Naive thymus-derived CD4-positive, alpha-beta T cell (primary cell): Measurements from ENCODE around the gene FXN. TPM values are rescaled to one million over a fixed set of nuclear protein-coding genes. Genes with fewer than 3 reads are reported as not detected.
"Not testable (repeated sequence)": the region's sequence is repeated elsewhere in the genome, so short reads cannot be mapped to it uniquely, and the experiment has no call there.

ENCODE experiments used
- ATAC-seq: fragments of 150-1000 bp; cut with Tn5 transposase; 2 replicates; pipeline ENCODE4 v1.10.0; 2021; ENCODE audit warnings: mild to moderate bottlenecking, moderate library complexity
- CTCF ChIA-PET: fragments of 350-600 bp; sonication (Branson Sonifier 250); formaldehyde crosslinking; loops from one replicate; lab custom pipeline; 2021; ENCODE audit warnings: antibody characterized with exemption; lab: Charles Lee
- POLR2A ChIA-PET: fragments of 350-600 bp; sonication (Branson Sonifier 250); formaldehyde crosslinking; loops from one replicate; lab custom pipeline; 2021; ENCODE audit warnings: antibody characterized with exemption, inconsistent platforms; lab: Charles Lee
- DNase-seq, 9 donors: peaks; one replicate each; pipeline versions ENCODE4 v3.0.0 to v3.0.0-alpha.2; 2020 to 2022; ENCODE audit warnings: mixed read lengths in 1 of 9
- H3K27ac ChIP-seq: one replicate; pipeline ENCODE4 v1.7.0; 2013; ENCODE audit warnings: mild to moderate bottlenecking, low read depth, low read length, moderate library complexity
- H3K27me3 ChIP-seq, 2 donors: one replicate each; pipeline ENCODE4 v1.7.0; 2013; ENCODE audit warnings: low read length in 2 of 2, mild to moderate bottlenecking in 2 of 2, moderate library complexity in 2 of 2; ENCODE audit not compliant: control insufficient read depth in 2 of 2, insufficient read depth in 2 of 2
- H3K36me3 ChIP-seq, 3 experiments: 1 replicate in 2 of 3; 2 replicates in 1 of 3; pipeline ENCODE4 v1.7.0; 2013; ENCODE audit warnings: low read length in 3 of 3, mild to moderate bottlenecking in 3 of 3, moderate library complexity in 1 of 3; ENCODE audit not compliant: insufficient read depth in 3 of 3, control insufficient read depth in 2 of 3
- H3K4me1 ChIP-seq, 2 donors: one replicate each; pipeline ENCODE4 v1.7.0; 2013; ENCODE audit warnings: low read length in 2 of 2, mild to moderate bottlenecking in 2 of 2, moderate library complexity in 1 of 2; ENCODE audit not compliant: control insufficient read depth in 2 of 2, insufficient read depth in 2 of 2
- H3K4me3 ChIP-seq: 2 replicates; pipeline ENCODE4 v1.7.0; 2013; ENCODE audit warnings: mild to moderate bottlenecking, low read length
- H3K9me3 ChIP-seq, 3 experiments: 1 replicate in 2 of 3; 2 replicates in 1 of 3; pipeline ENCODE4 v1.7.0; 2013; ENCODE audit warnings: low read length in 3 of 3; ENCODE audit not compliant: control insufficient read depth in 2 of 3
- H3K27ac Mint-ChIP-seq, 9 donors: one replicate each; pipeline ENCODE4 v1.8.0; 2020 to 2022; ENCODE audit warnings: mixed read lengths in 9 of 9, mild to moderate bottlenecking in 8 of 9, moderate library complexity in 5 of 9, inconsistent platforms in 2 of 9
- H3K27me3 Mint-ChIP-seq, 5 donors: one replicate each; pipeline ENCODE4 v1.8.0; 2021 to 2022; ENCODE audit warnings: mixed read lengths in 5 of 5, mild to moderate bottlenecking in 1 of 5
- H3K36me3 Mint-ChIP-seq, 5 donors: one replicate each; pipeline ENCODE4 v1.8.0; 2020 to 2022; ENCODE audit warnings: mixed read lengths in 5 of 5, mild to moderate bottlenecking in 3 of 5, inconsistent platforms in 1 of 5
- H3K4me1 Mint-ChIP-seq, 7 donors: one replicate each; pipeline ENCODE4 v1.8.0; 2020 to 2022; ENCODE audit warnings: mixed read lengths in 7 of 7, mild to moderate bottlenecking in 3 of 7, inconsistent platforms in 1 of 7
- H3K4me3 Mint-ChIP-seq, 10 donors: one replicate each; pipeline ENCODE4 v1.8.0; 2020 to 2022; ENCODE audit warnings: mild to moderate bottlenecking in 10 of 10, mixed read lengths in 10 of 10, moderate library complexity in 6 of 10, inconsistent platforms in 2 of 10
- H3K9me3 Mint-ChIP-seq, 11 donors: one replicate each; pipeline ENCODE4 v1.8.0; 2020 to 2022; ENCODE audit warnings: mixed read lengths in 11 of 11, mild to moderate bottlenecking in 4 of 11, inconsistent platforms in 1 of 11, moderate library complexity in 1 of 11
- intact Hi-C, 2 donors: fragments of 100-400 bp; cut with micrococcal nuclease; formaldehyde crosslinking; loops; one replicate each; pipeline ENCODE4 v1.15.1; 2023
- polyA plus RNA-seq, 2 donors: library from polyadenylated mRNA; unstranded; fragments of 300-500 nt; fragmentation: Illumina TruSeq; gene quantifications; one replicate each; pipeline ENCODE4 v1.2.3, GENCODE V29; 2021
- total RNA-seq, 6 experiments: library from RNA in 5 of 6; stranded (reverse) in 5 of 6; gene quantifications; 1 replicate in 5 of 6; 2 replicates in 1 of 6; pipeline ENCODE4 v1.2.3 and lab custom pipeline; 2021 to 2026

Gene FXN
- total and polyA plus RNA-seq, 7 experiments from 2014 or later: 16.7 to 84.7 (median 20.0) TPM

DNA sequence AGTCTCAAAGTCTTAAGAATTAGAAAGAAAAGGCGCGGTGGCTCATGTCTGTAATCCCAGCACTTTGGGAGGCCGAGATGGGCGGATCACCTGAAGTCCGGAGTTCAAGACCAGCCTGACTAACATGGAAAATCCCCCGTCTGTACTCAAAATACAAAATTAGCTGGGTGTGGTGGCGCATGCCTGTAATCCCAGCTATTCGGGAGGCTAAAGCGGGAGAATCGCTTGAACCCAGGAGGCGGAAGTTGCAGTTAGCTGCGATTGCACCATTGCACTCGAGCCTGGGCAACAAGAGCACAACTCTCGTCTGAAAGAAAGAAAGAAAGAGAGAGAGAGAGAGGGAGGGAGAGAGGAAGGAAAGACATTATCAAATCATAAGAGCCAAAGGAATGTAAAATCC, 73.2 kb downstream of the FXN start:
- H3K27me3 ChIP-seq, POLR2A ChIA-PET, CTCF ChIA-PET: not testable (repeated sequence)

DNA sequence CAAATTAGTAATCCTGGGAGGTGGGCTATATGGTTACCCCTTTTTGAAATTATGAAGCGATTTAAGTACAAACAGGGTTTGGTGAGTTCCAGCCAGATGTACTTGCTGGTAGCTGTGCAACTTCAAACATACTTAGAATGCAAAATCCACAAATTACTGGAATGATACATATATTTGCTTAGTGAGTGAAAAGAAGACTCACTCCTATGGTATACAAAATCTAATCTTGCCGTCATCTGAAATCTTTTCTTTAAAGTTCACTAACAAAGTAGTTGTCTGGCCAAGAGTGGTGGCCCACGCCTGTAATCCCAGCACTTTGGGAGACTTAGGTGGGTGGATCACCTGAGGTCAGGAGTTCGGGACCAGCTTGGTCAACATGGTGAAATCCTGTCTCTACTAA, 73.6 kb downstream of the FXN start:
- H3K4me3 Mint-ChIP-seq: no peak overlapping the region
- no peaks in the 10 kb centered on the region for H3K4me1 Mint-ChIP-seq

More for the DNA sequence above, 73.2 kb downstream of the FXN start:
- H3K36me3 ChIP-seq, intact Hi-C loops, H3K27ac Mint-ChIP-seq, H3K9me3 ChIP-seq, H3K9me3 Mint-ChIP-seq, H3K27ac ChIP-seq, H3K4me1 Mint-ChIP-seq, H3K27me3 Mint-ChIP-seq, ATAC-seq, H3K4me3 Mint-ChIP-seq, H3K4me1 ChIP-seq, H3K4me3 ChIP-seq, H3K36me3 Mint-ChIP-seq, DNase-seq: not testable (repeated sequence)

DNA sequence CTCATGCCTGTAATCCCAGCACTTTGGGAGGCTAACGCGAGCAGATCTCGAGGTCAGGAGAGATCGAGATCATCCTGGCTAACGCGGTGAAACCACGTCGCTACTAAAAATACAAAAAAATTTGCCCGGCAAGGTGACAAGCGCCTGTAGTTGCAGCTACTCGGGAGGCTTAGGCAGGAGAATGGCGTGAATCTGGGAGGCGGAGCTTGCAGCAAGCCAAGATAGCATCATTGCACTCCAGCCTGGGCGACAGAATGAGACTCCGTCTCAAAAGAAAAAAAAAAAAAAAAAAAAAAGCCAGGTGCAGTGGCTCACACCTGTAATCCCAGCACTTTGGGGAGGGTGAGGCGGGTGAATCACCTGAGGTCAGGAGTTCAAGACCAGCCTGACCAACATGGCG, 77.1 kb downstream of the FXN start:
- not testable (repeated sequence) for H3K9me3 Mint-ChIP-seq, ATAC-seq, H3K4me1 Mint-ChIP-seq

More for the DNA sequence above, 73.6 kb downstream of the FXN start:
- Histone ChIP-seq H3K9me3 (no peaks in the 10 kb centered on the region), H3K36me3 (no peaks in the 10 kb centered on the region), H3K4me1 (no peaks in the 10 kb centered on the region), H3K27ac (no peak overlapping the region), H3K27me3 (no peaks in the 10 kb centered on the region), H3K4me3 (no peak overlapping the region)
- Mint-ChIP-seq H3K36me3 (peaks cover 0 to 9% (median 0%) of the 10 kb centered on the region in 5 donors), H3K9me3 (peaks cover 0 to 2% (median 0%) of the 10 kb centered on the region in 11 donors), H3K27me3 (no peaks in the 10 kb centered on the region), H3K27ac (no peak overlapping the region)
- ATAC-seq (no peak), DNase-seq (no peak)
- ChIA-PET POLR2A (no interaction called here), CTCF (no interaction called here)
- intact Hi-C loops: no loop called here

DNA sequence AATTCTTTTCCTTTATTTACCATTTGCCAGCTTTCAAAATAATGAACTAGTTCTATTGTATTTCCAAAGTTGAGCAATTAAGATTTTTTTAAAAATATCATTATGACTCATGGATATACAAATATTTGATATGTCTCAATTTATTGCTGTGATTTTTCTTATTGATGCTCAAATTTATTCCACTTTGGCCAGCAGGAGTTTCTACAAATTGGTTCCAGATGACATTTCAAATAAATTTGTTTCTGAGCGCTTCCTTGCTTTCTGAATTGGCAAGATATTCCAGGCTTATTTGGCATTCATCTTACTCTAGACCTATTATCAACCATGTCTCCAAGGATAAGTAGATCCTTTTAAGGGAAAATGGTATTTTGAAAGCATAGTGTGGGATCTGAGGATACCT, 80.1 kb downstream of the FXN start:
- CTCF ChIA-PET: no interaction called here
- intact Hi-C loops: no loop called here
- Histone ChIP-seq H3K9me3 (no peaks in the 10 kb centered on the region), H3K27me3 (no peaks in the 10 kb centered on the region), H3K4me3 (no peak overlapping the region), H3K36me3 (no peaks in the 10 kb centered on the region), H3K4me1 (peaks cover 0 to 3% of the 10 kb centered on the region in 2 donors), H3K27ac (no peak overlapping the region)
- Mint-ChIP-seq H3K9me3 (peaks cover 0 to 2% (median 0%) of the 10 kb centered on the region in 11 donors), H3K27ac (no peak overlapping the region), H3K27me3 (no peaks in the 10 kb centered on the region), H3K4me3 (no peak overlapping the region), H3K36me3 (peaks cover 0 to 9% (median 0%) of the 10 kb centered on the region in 5 donors), H3K4me1 (peaks cover 0 to 4% (median 0%) of the 10 kb centered on the region in 7 donors)
- POLR2A ChIA-PET: no interaction called here
- ATAC-seq (no peak), DNase-seq (no peak)

More for the DNA sequence above, 77.1 kb downstream of the FXN start:
- H3K36me3 Mint-ChIP-seq, H3K27me3 ChIP-seq, DNase-seq, H3K4me1 ChIP-seq, H3K27ac ChIP-seq, intact Hi-C loops, H3K36me3 ChIP-seq, CTCF ChIA-PET, H3K9me3 ChIP-seq, POLR2A ChIA-PET, H3K27me3 Mint-ChIP-seq, H3K4me3 ChIP-seq, H3K27ac Mint-ChIP-seq, H3K4me3 Mint-ChIP-seq: not testable (repeated sequence)

DNA sequence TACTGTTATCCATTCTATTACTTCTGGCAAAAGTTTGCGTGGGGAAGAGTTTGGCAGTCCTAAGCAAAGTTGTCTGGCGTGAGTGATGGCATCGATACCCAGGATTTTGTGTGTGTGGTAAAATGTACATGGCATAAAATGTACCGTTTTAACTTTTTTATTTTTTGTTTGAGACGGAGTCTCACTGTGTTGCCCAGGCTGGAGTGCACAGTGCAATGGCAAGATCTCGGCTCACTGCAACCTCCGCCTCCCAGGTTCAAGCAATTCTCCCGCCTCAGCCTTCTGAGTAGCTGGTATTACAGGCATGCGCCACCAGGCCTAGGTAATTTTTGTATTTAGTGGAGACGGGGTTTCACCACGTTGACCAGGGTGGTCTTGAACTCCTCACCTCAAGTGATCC, 83.1 kb downstream of the FXN start:
- no peaks in the 10 kb centered on the region for H3K36me3 ChIP-seq
- no peaks in the 10 kb centered on the region for H3K9me3 ChIP-seq
- peaks cover 0 to 14% (median 0%) of the 10 kb centered on the region in 5 donors for H3K27me3 Mint-ChIP-seq
- no peak overlapping the region for H3K4me3 ChIP-seq
- POLR2A ChIA-PET: no interaction called here
- no peak overlapping the region for H3K27ac Mint-ChIP-seq
- DNase-seq (no peak), ATAC-seq (no peak)
- intact Hi-C loops: no loop called here
- peaks cover 0 to 7% of the 10 kb centered on the region in 2 donors for H3K4me1 ChIP-seq
- H3K36me3 Mint-ChIP-seq: peaks cover 0 to 2% (median 0%) of the 10 kb centered on the region in 5 donors
- peaks cover 0 to 19% (median 10%) of the 10 kb centered on the region in 7 donors for H3K4me1 Mint-ChIP-seq
- peak overlapping the region in 1 of 10 donors; percentile 12 for H3K4me3 Mint-ChIP-seq
- H3K27me3 ChIP-seq: no peaks in the 10 kb centered on the region
- no peak overlapping the region for H3K27ac ChIP-seq
- CTCF ChIA-PET: no interaction called here
- H3K9me3 Mint-ChIP-seq: no peaks in the 10 kb centered on the region

DNA sequence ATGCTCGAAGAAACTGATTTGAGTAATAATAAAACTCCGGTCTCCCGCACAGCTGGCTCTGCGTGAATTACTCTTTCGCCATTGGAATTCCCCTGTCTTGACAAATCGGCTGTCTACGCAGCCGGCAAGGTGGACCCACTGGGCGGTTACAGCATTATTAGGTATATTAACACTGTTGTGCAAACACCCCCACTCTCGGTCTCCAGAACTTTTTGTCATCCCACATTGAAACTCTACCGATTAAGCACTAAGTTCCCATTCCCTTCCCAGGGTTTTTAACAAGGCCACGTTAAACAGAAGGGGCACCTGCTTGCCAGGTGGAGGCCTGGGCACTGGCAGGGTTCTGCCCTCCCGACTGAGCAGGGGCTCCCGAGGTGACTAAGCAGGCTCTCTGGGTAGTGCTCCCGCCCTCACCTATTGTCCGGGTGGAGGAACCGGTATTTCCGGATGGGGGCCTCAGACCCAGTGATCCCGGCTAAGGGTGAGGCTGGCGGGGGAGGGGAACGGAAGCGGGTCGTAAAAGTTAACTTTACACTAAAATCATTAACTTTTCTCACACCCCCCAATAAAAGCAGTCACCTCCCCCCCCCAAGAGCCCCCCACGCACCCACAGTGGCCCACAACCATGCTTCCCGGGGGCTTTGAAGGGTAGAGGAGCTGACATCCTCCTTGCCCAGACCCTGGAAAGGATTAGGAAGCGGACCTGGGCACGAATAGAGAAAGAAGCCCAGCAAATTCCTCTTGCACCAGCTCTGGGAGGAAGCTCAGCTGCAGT, 85.0 kb downstream of the FXN start:
- Histone ChIP-seq H3K9me3 (no peaks in the 10 kb centered on the region), H3K4me1 (peaks cover 0 to 7% of the 10 kb centered on the region in 2 donors), H3K36me3 (no peaks in the 10 kb centered on the region), H3K4me3 (peak overlapping the region; percentile 81), H3K27me3 (no peaks in the 10 kb centered on the region), H3K27ac (peak overlapping the region; percentile 49)
- peaks cover 0 to 19% (median 10%) of the 10 kb centered on the region in 7 donors for H3K4me1 Mint-ChIP-seq
- peak overlapping the region; percentile 76 to 98 (median 92) for H3K4me3 Mint-ChIP-seq
- DNase-seq (no peak), ATAC-seq (no peak)
- intact Hi-C loops: loop anchor here (2.0 to 5.0 kb wide), 5 partner anchors 54 to 83 kb away; partner anchors contain the start of genes FXN (in 1 of the 2) and TJP2 (in 1 of the 2)
- peaks cover 0 to 14% (median 0%) of the 10 kb centered on the region in 5 donors for H3K27me3 Mint-ChIP-seq
- H3K36me3 Mint-ChIP-seq: peaks cover 0 to 2% (median 0%) of the 10 kb centered on the region in 5 donors
- H3K9me3 Mint-ChIP-seq: no peaks in the 10 kb centered on the region
- ChIA-PET POLR2A (no interaction called here), CTCF (interaction anchor here (0.6 kb wide), 1 partner anchor 537 kb away, joined by 3 read pairs; no protein-coding TSS in a partner anchor)
- peak overlapping the region in 2 of 9 donors; percentile 36 to 65 for H3K27ac Mint-ChIP-seq
